K562 (cell line): ENCODE data around the gene ACOT7.

ENCODE experiments used
- ATF7 ChIP-seq: fragments of 450-650 bp; IDR thresholded peaks from 2 replicates; pipeline ENCODE4 v1.7.1; 2014; ENCODE audit warnings: mild to moderate bottlenecking, moderate library complexity
- CHD1 ChIP-seq: fragments of 200-600 bp; sonication (generic); IDR thresholded peaks from one replicate; pipeline ENCODE4 v1.6.1; 2012; ENCODE audit warnings: mild to moderate bottlenecking, moderate library complexity, low read length, inconsistent platforms
- EHMT2 ChIP-seq: fragments of 450-650 bp; IDR thresholded peaks from 2 replicates; pipeline ENCODE4 v1.6.1; 2018; ENCODE audit warnings: antibody characterized with exemption
- HCFC1 ChIP-seq: IDR thresholded peaks from 2 replicates; pipeline ENCODE4 v1.6.1; 2012; ENCODE audit warnings: low read depth, low read length, improper control_type of control experiment
- NBN ChIP-seq: fragments of 450-650 bp; IDR thresholded peaks from 2 replicates; pipeline ENCODE4 v1.6.1; 2016; ENCODE audit warnings: low read depth, mild to moderate bottlenecking
- RNF2 ChIP-seq: sonication (generic); IDR thresholded peaks from 2 replicates; pipeline ENCODE4 v1.6.1; 2016
- TF ChIP-seq, protein P1 (sequence below), 3 experiments: IDR thresholded peaks in 2 of 3; conservative IDR thresholded peaks in 1 of 3; 2 replicates each; pipeline ENCODE4 v1.5.1; 2011 to 2012; ENCODE audit warnings: low read length in 3 of 3, mild to moderate bottlenecking in 3 of 3, control low read depth in 2 of 3, improper control_type of control experiment in 1 of 3, inconsistent platforms in 1 of 3, low read depth in 1 of 3, mixed read lengths in 1 of 3, moderate library complexity in 1 of 3; ENCODE audit not compliant: insufficient read depth in 2 of 3
- TF ChIP-seq, protein P2 (sequence below): fragments of 450-650 bp; IDR thresholded peaks from 2 replicates; pipeline ENCODE4 v1.6.1; 2018; ENCODE audit not compliant: partially characterized antibody

DNA sequence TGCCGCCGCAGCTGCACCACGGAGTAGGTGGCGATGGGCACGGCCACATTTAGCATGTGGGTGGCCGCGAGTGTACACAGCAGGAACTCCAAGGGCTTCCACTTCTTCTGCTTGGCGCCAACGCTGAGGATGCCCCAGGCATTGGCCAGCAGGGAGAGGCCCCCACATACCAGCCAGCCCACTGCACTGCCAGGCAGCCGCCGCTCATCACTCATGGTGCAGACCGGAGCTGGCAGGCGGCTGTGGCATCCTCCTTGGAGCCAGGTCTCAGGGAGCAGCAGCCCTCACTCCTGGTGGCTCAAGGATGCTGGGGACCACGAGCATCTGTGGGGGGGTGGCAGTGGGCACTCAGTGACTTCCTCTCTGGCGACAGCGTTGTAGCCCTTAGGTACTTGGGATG, 138.9 kb downstream of the ACOT7 start:
- TF ChIP-seq CHD1 (no peak), HCFC1 (no peak), RNF2 (no peak), EHMT2 (no peak), ATF7 (no peak), NBN (no peak)
- TF ChIP-seq, protein P1, sequence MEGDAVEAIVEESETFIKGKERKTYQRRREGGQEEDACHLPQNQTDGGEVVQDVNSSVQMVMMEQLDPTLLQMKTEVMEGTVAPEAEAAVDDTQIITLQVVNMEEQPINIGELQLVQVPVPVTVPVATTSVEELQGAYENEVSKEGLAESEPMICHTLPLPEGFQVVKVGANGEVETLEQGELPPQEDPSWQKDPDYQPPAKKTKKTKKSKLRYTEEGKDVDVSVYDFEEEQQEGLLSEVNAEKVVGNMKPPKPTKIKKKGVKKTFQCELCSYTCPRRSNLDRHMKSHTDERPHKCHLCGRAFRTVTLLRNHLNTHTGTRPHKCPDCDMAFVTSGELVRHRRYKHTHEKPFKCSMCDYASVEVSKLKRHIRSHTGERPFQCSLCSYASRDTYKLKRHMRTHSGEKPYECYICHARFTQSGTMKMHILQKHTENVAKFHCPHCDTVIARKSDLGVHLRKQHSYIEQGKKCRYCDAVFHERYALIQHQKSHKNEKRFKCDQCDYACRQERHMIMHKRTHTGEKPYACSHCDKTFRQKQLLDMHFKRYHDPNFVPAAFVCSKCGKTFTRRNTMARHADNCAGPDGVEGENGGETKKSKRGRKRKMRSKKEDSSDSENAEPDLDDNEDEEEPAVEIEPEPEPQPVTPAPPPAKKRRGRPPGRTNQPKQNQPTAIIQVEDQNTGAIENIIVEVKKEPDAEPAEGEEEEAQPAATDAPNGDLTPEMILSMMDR (IDR thresholded peaks at IDR 0.05 in 2 of 3, conservative IDR thresholded peaks at IDR 0.05 in 1 of 3; ENCODE audit: insufficient read depth in 2 of 3, low read depth in 1 of 3, low read length in 3 of 3), result no peak
- TF ChIP-seq, protein P2, sequence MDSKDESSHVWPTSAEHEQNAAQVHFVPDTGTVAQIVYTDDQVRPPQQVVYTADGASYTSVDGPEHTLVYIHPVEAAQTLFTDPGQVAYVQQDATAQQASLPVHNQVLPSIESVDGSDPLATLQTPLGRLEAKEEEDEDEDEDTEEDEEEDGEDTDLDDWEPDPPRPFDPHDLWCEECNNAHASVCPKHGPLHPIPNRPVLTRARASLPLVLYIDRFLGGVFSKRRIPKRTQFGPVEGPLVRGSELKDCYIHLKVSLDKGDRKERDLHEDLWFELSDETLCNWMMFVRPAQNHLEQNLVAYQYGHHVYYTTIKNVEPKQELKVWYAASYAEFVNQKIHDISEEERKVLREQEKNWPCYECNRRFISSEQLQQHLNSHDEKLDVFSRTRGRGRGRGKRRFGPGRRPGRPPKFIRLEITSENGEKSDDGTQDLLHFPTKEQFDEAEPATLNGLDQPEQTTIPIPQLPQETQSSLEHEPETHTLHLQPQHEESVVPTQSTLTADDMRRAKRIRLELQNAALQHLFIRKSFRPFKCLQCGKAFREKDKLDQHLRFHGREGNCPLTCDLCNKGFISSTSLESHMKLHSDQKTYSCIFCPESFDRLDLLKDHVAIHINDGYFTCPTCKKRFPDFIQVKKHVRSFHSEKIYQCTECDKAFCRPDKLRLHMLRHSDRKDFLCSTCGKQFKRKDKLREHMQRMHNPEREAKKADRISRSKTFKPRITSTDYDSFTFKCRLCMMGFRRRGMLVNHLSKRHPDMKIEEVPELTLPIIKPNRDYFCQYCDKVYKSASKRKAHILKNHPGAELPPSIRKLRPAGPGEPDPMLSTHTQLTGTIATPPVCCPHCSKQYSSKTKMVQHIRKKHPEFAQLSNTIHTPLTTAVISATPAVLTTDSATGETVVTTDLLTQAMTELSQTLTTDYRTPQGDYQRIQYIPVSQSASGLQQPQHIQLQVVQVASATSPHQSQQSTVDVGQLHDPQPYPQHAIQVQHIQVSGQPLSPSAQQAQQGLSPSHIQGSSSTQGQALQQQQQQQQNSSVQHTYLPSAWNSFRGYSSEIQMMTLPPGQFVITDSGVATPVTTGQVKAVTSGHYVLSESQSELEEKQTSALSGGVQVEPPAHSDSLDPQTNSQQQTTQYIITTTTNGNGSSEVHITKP, result no peak
